IPS-15b (cell line): ENCODE data around the gene CD19.
"Not testable (repeated sequence)": the region's sequence is repeated elsewhere in the genome, so short reads cannot be mapped to it uniquely, and the experiment has no call there.

Source experiments
- H3K27me3 ChIP-seq: one replicate; pipeline ENCODE4 v1.6.1; 2013; ENCODE audit warnings: low read length; ENCODE audit not compliant: control insufficient read depth, insufficient read depth
- H3K36me3 ChIP-seq: one replicate; pipeline ENCODE4 v1.6.1; 2013; ENCODE audit warnings: low read length; ENCODE audit not compliant: control insufficient read depth, insufficient read depth
- H3K4me1 ChIP-seq: one replicate; pipeline ENCODE4 v1.6.1; 2013; ENCODE audit warnings: mild to moderate bottlenecking, low read length; ENCODE audit not compliant: control insufficient read depth, insufficient read depth
- H3K4me3 ChIP-seq: one replicate; pipeline ENCODE4 v1.5.1; 2013; ENCODE audit warnings: low read depth, low read length
- H3K9ac ChIP-seq: one replicate; pipeline ENCODE4 v1.6.1; 2013; ENCODE audit warnings: low read depth, mild to moderate bottlenecking, low read length
- H3K9me3 ChIP-seq: one replicate; pipeline ENCODE4 v1.6.1; 2013; ENCODE audit warnings: mild to moderate bottlenecking, low read length; ENCODE audit not compliant: control insufficient read depth, insufficient read depth

Gene CD19

GRCh38 chr16:28975158-28975599, 43.4 kb downstream of the CD19 start:
- Histone ChIP-seq H3K36me3 (no peaks in the 10 kb centered on the region), H3K9me3 (no peaks in the 10 kb centered on the region), H3K27me3 (no peaks in the 10 kb centered on the region), H3K9ac (peak overlapping the region; percentile 76), H3K4me1 (peaks cover 4% of the 10 kb centered on the region), H3K4me3 (peak overlapping the region; percentile 95)

GRCh38 chr16:28977703-28978662, 46.2 kb downstream of the CD19 start:
- H3K4me3 ChIP-seq = no peak overlapping the region
- peaks cover 4% of the 10 kb centered on the region for H3K4me1 ChIP-seq
- no peaks in the 10 kb centered on the region for H3K9me3 ChIP-seq
- H3K36me3 ChIP-seq = peaks cover 14% of the 10 kb centered on the region
- no peak overlapping the region for H3K9ac ChIP-seq
- H3K27me3 ChIP-seq = no peaks in the 10 kb centered on the region

- not testable (repeated sequence) for H3K27me3 ChIP-seq, H3K9ac ChIP-seq, H3K9me3 ChIP-seq, H3K4me1 ChIP-seq, H3K4me3 ChIP-seq
- peaks cover 25% of the 10 kb centered on the region for H3K36me3 ChIP-seq
Observed at GRCh38 chr16:28980330-28980729, 48.6 kb downstream of the CD19 start.

- Histone ChIP-seq H3K4me3 (no peak overlapping the region), H3K9me3 (no peaks in the 10 kb centered on the region), H3K4me1 (no peaks in the 10 kb centered on the region), H3K9ac (no peak overlapping the region), H3K36me3 (peaks cover 25% of the 10 kb centered on the region), H3K27me3 (no peaks in the 10 kb centered on the region)
Observed at GRCh38 chr16:28980929-28981328, 49.2 kb downstream of the CD19 start.

- peaks cover 27% of the 10 kb centered on the region for H3K36me3 ChIP-seq
- no peaks in the 10 kb centered on the region for H3K9me3 ChIP-seq
- H3K9ac ChIP-seq = no peak overlapping the region
- H3K4me3 ChIP-seq = no peak overlapping the region
- H3K27me3 ChIP-seq = no peaks in the 10 kb centered on the region
- no peaks in the 10 kb centered on the region for H3K4me1 ChIP-seq
Observed at GRCh38 chr16:28981517-28981916, 49.7 kb downstream of the CD19 start.

GRCh38 chr16:28982418-28982817, 50.6 kb downstream of the CD19 start:
- H3K36me3 ChIP-seq = peaks cover 32% of the 10 kb centered on the region
- H3K9me3 ChIP-seq = no peaks in the 10 kb centered on the region
- H3K27me3 ChIP-seq = no peaks in the 10 kb centered on the region
- no peak overlapping the region for H3K9ac ChIP-seq
- H3K4me3 ChIP-seq = no peak overlapping the region
- no peaks in the 10 kb centered on the region for H3K4me1 ChIP-seq

GRCh38 chr16:28982949-28983348, 51.2 kb downstream of the CD19 start:
- Histone ChIP-seq H3K9me3 (no peaks in the 10 kb centered on the region), H3K4me1 (no peaks in the 10 kb centered on the region), H3K27me3 (no peaks in the 10 kb centered on the region), H3K4me3 (no peak overlapping the region), H3K9ac (no peak overlapping the region), H3K36me3 (peaks cover 34% of the 10 kb centered on the region)

GRCh38 chr16:28983644-28984043, 51.9 kb downstream of the CD19 start:
- no peaks in the 10 kb centered on the region for H3K27me3 ChIP-seq
- peaks cover 34% of the 10 kb centered on the region for H3K36me3 ChIP-seq
- H3K4me1 ChIP-seq = no peaks in the 10 kb centered on the region
- no peak overlapping the region for H3K4me3 ChIP-seq
- no peaks in the 10 kb centered on the region for H3K9me3 ChIP-seq
- H3K9ac ChIP-seq = no peak overlapping the region

GRCh38 chr16:28984091-28984490, 52.3 kb downstream of the CD19 start:
- H3K4me1 ChIP-seq = no peaks in the 10 kb centered on the region
- no peak overlapping the region for H3K9ac ChIP-seq
- no peak overlapping the region for H3K4me3 ChIP-seq
- no peaks in the 10 kb centered on the region for H3K27me3 ChIP-seq
- peaks cover 35% of the 10 kb centered on the region for H3K36me3 ChIP-seq
- no peaks in the 10 kb centered on the region for H3K9me3 ChIP-seq

- Histone ChIP-seq H3K4me3 (no peak within 1 kb of the TSS), H3K9me3 (no peaks in the 10 kb centered on the region), H3K36me3 (peaks cover 39% of the 10 kb centered on the region), H3K9ac (no peak within 1 kb of the TSS), H3K4me1 (no peaks in the 10 kb centered on the region), H3K27me3 (no peaks in the 10 kb centered on the region)
Observed at GRCh38 chr16:28984619-28985135, 52.9 kb downstream of the CD19 start, which contains the start of gene LAT. TSS of gene LAT (plus strand) at chr16:28985052. CDS start at chr16:28985418, 366 bp downstream.

- no peak overlapping the region for H3K4me3 ChIP-seq
- no peaks in the 10 kb centered on the region for H3K4me1 ChIP-seq
- no peaks in the 10 kb centered on the region for H3K9me3 ChIP-seq
- peaks cover 42% of the 10 kb centered on the region for H3K36me3 ChIP-seq
- H3K27me3 ChIP-seq = no peaks in the 10 kb centered on the region
- no peak overlapping the region for H3K9ac ChIP-seq
Observed at GRCh38 chr16:28985211-28986041, 53.7 kb downstream of the CD19 start.
